ENCODE measurements around the gene MAP2. TPM values are rescaled to one million over a fixed set of nuclear protein-coding genes. Genes with fewer than 3 reads are reported as not detected.

Gene MAP2
- total RNA-seq, 3 donors from 2014 or later = 8.2 to 18.6 (median 11.5) TPM

- intact Hi-C loops (cut with DNase I; ENCODE audit: low total_unique reads) = no loop called here
- Histone ChIP-seq H3K4me1 (no peaks in the 10 kb centered on the region), H3K4me3 (no peak overlapping the region), H3K27me3 (no peaks in the 10 kb centered on the region), H3K9me3 (no peaks in the 10 kb centered on the region), H3K27ac (no peak overlapping the region), H3K36me3 (no peaks in the 10 kb centered on the region)
- no peak for DNase-seq (ENCODE audit: low spot score in 2 of 2)
- TF ChIP-seq, protein P1, sequence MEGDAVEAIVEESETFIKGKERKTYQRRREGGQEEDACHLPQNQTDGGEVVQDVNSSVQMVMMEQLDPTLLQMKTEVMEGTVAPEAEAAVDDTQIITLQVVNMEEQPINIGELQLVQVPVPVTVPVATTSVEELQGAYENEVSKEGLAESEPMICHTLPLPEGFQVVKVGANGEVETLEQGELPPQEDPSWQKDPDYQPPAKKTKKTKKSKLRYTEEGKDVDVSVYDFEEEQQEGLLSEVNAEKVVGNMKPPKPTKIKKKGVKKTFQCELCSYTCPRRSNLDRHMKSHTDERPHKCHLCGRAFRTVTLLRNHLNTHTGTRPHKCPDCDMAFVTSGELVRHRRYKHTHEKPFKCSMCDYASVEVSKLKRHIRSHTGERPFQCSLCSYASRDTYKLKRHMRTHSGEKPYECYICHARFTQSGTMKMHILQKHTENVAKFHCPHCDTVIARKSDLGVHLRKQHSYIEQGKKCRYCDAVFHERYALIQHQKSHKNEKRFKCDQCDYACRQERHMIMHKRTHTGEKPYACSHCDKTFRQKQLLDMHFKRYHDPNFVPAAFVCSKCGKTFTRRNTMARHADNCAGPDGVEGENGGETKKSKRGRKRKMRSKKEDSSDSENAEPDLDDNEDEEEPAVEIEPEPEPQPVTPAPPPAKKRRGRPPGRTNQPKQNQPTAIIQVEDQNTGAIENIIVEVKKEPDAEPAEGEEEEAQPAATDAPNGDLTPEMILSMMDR (IDR thresholded peaks at IDR 0.05) = no peak
- TF ChIP-seq POLR2A (IDR thresholded peaks at IDR 0.05) = no peak
These were observed 17.7 kb downstream of the MAP2 start for GRCh38 chr2:209441541-209441940.

DNA sequence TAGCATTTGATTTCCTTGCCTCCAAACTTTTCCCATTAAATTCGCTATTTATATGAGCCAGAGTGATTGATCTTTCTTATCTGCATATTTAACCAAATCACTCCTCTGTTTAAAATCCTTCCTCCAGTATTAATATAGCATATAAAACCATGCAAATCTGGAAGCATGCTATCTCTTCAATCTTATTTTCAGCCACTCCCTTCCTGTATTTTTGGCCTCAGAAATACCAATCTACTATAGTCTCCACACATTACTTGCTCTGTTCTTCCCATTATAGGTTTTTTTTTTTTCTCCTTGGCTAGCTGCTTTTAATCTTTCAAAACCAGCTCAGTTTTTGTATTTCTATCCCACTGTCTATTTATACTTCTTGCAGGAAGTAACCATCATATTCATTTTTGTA is 19.1 kb downstream of the MAP2 start:
- no peak overlapping the region for H3K27ac ChIP-seq
- no peaks in the 10 kb centered on the region for H3K9me3 ChIP-seq
- no peak overlapping the region for H3K4me3 ChIP-seq
- intact Hi-C loops (cut with DNase I; ENCODE audit: low total_unique reads) = no loop called here
- H3K36me3 ChIP-seq = no peaks in the 10 kb centered on the region
- no peaks in the 10 kb centered on the region for H3K27me3 ChIP-seq
- no peak for TF ChIP-seq POLR2AphosphoS5 (IDR thresholded peaks at IDR 0.05)
- no peaks in the 10 kb centered on the region for H3K4me1 ChIP-seq
- DNase-seq (ENCODE audit: low spot score in 2 of 2) = no peak

GRCh38 chr2:209445485-209445884 is 21.6 kb downstream of the MAP2 start:
- Histone ChIP-seq H3K27ac (no peak overlapping the region), H3K36me3 (no peaks in the 10 kb centered on the region), H3K4me1 (no peaks in the 10 kb centered on the region), H3K9me3 (no peaks in the 10 kb centered on the region), H3K4me3 (no peak overlapping the region), H3K27me3 (no peaks in the 10 kb centered on the region)
- TF ChIP-seq, protein P1 (IDR thresholded peaks at IDR 0.05) = no peak
- TF ChIP-seq POLR2AphosphoS5 (IDR thresholded peaks at IDR 0.05) (no peak), POLR2A (IDR thresholded peaks at IDR 0.05) (no peak)
- intact Hi-C loops (cut with DNase I; ENCODE audit: low total_unique reads) = no loop called here
- DNase-seq (ENCODE audit: low spot score in 2 of 2) = no peak

DNA sequence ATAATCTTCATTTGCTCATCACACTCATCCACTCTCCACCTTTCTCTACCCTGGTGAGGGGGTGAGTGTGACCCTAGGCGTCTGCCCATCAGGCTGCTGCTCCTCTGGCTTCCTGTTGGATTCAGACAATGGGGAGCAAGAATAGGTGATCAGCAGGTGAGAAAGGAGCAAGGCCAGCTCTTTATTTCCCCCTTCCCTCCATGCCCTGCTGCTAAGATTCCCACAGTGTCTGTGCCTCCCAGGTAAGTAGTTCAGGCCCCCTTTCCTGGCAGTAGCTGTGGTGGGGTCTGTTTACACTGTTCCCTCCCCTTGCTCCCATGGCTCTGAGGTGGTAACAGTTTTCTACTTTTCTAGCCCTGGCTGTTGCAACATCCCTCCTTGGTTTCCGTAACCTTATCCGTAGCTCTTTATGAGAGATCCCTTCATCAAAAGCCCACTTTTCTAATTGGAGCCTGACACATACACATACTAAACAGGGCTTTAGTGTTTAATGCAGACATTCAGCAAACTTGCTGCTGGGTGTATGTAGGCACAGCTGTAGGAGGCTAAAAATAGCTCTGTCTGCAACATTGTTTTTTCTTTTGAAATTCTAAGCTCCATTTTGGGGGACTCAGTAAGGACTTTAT is 27.5 kb downstream of the MAP2 start:
- no peak for DNase-seq (ENCODE audit: low spot score in 2 of 2)
- Histone ChIP-seq H3K36me3 (no peaks in the 10 kb centered on the region), H3K4me3 (no peak overlapping the region), H3K4me1 (no peaks in the 10 kb centered on the region), H3K9me3 (no peaks in the 10 kb centered on the region), H3K27me3 (no peaks in the 10 kb centered on the region), H3K27ac (no peak overlapping the region)
- TF ChIP-seq POLR2AphosphoS5 (IDR thresholded peaks at IDR 0.05) = no peak
- intact Hi-C loops (cut with DNase I; ENCODE audit: low total_unique reads) = no loop called here

GRCh38 chr2:209456489-209456888 is 32.6 kb downstream of the MAP2 start:
- Histone ChIP-seq H3K4me3 (no peak overlapping the region), H3K27ac (no peak overlapping the region), H3K27me3 (no peaks in the 10 kb centered on the region), H3K9me3 (no peaks in the 10 kb centered on the region), H3K4me1 (no peaks in the 10 kb centered on the region), H3K36me3 (no peaks in the 10 kb centered on the region)
- intact Hi-C loops (cut with DNase I; ENCODE audit: low total_unique reads) = no loop called here
- TF ChIP-seq POLR2A (IDR thresholded peaks at IDR 0.05) = no peak
- TF ChIP-seq, protein P1 (IDR thresholded peaks at IDR 0.05) = no peak
- no peak for TF ChIP-seq POLR2AphosphoS5 (IDR thresholded peaks at IDR 0.05)
- DNase-seq (ENCODE audit: low spot score in 2 of 2) = no peak

DNA sequence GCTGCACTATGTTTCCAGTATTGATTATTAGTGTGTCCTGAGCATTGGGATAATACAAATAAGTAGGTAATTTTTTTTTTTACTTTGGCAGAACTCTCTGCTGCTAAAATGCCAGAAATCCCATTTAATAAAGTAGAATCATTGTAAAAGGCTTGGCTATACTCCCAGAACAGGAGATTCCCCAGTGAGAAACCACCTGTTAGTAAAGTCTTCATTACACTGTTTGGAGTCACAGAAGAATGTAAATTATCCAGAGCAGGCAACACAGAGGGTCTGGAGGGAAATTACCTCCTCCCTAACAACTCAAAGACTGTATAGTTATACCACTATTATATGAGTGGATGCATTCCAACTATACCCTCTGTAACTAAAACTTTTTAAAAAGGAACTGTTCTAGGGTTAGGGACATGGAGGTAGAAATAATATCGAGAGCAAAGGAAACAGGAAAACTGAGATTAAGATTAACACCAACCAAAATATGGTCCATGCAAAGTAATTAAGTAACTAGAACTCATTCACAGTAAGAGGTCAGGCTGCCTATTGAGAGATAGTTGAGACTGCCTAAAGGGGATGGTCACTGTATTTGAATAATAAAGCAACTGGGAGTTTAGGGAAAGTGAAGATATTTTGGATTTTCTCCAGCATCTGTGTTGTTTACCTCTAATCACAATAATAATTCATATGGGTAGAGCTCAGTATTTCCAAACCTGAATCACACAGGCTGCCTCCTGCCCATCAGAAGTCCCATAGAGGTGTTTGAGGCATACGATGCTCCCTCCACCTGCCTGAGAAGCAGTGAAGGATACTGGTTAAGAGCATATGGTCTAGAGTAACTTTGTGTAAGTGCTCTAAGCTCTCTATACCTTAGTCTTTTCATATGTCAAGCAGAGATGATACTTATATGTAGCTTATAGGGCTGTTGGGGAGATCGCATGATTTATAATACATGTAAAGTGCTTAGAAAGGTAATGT is 34.4 kb downstream of the MAP2 start:
- no peak for DNase-seq (ENCODE audit: low spot score in 2 of 2)
- intact Hi-C loops (cut with DNase I; ENCODE audit: low total_unique reads) = no loop called here

More for the DNA sequence above, 34.4 kb downstream of the MAP2 start:
- TF ChIP-seq POLR2A (IDR thresholded peaks at IDR 0.05) (no peak), POLR2AphosphoS5 (IDR thresholded peaks at IDR 0.05) (no peak)
- TF ChIP-seq, protein P1 (IDR thresholded peaks at IDR 0.05) = no peak
- H3K4me3 ChIP-seq = no peak overlapping the region
- H3K36me3 ChIP-seq = no peaks in the 10 kb centered on the region
- H3K27me3 ChIP-seq = no peaks in the 10 kb centered on the region
- H3K4me1 ChIP-seq = no peaks in the 10 kb centered on the region
- H3K9me3 ChIP-seq = no peaks in the 10 kb centered on the region
- H3K27ac ChIP-seq = no peak overlapping the region
